Inflammatory macrophage (primary cell): ENCODE results near the gene FGFR2.
"Not testable (repeated sequence)": the region's sequence is repeated elsewhere in the genome, so short reads cannot be mapped to it uniquely, and the experiment has no call there.

Source experiments
- DNase-seq, 2 donors: peaks; one replicate each; pipeline ENCODE4 v3.0.0-alpha.2; 2020 to 2022

Gene FGFR2

DNA sequence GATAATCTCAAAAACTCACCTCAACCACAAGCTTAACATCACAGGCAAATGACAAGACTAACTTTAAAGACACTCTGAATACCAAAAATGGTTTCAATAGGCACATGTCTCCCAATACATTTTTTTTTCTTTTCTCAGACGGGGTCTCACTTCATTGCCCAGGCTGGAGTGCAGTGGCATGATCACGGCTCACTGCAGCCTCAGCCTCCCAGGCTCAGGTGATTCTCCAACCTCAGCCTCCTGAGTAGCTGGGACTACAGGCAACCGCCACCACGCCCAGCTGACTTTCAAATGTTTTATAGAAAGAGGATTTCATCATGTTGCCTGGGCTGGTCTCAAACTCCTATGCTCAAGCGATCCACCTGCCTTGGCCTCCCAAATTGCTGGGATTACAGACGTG, 77.7 kb downstream of the FGFR2 start:
- not testable (repeated sequence) for DNase-seq

DNA sequence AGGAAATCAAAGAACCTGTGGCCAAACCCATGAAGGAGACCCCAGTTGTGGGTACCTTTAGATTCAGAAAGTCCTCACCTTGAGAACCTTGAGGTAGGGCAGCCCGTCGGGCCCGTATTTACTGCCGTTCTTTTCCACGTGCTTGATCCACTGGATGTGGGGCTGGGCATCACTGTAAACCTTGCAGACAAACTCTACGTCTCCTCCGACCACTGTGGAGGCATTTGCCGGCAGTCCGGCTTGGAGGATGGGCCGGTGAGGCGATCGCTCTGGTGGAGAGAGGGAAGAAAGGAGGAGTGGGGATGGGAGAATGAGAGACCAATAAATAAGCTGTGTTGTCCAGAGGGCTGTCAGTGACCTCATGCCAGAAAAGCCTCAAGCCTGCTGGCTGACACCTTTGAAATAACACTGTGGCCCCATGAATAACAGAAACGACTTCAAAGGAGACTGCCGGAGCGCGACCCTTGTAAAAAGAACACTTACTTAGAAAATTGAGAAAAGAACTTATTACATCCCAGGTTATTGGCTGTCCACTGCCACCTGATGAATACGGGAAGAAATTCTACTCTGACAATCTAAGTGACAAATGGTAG, 78.2 kb downstream of the FGFR2 start:
- no peak for DNase-seq

DNA sequence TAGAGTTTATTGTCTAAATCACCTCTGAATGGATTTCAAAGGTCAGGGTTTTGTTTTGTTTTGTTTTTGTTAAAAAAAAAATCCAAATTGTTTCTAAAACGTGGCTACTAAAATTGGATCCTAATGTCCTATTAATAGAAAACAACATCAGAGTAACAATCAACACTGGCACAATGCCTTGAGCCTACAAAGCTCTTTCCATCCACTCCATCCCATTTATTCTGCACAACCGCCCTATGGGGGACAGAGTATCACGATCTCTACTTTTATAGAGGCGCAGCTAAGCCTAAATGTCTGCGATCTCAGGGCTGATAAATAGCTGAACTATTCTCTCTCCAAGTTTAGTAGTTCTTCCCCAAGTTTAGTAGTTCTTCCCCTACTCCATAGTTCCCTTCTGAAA, 78.8 kb downstream of the FGFR2 start:
- no peak for DNase-seq

DNA sequence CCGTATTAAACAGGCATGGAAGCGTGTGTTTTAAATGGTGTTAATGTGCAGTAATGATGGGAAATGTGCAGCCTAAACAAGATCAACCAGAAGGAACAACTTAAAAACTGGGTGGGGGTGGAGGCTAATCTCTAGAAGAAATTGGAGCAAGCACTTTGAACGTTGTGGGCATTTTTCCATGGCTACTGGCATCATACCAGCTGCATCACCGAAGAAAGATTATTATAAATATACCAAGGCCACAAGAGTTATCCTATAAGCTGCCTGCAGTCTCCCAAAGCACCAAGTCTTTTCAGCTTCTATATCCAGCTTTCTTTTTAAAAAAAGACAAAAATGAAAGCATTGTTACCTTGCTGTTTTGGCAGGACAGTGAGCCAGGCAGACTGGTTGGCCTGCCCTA, 79.9 kb downstream of the FGFR2 start:
- DNase-seq: no peak

DNA sequence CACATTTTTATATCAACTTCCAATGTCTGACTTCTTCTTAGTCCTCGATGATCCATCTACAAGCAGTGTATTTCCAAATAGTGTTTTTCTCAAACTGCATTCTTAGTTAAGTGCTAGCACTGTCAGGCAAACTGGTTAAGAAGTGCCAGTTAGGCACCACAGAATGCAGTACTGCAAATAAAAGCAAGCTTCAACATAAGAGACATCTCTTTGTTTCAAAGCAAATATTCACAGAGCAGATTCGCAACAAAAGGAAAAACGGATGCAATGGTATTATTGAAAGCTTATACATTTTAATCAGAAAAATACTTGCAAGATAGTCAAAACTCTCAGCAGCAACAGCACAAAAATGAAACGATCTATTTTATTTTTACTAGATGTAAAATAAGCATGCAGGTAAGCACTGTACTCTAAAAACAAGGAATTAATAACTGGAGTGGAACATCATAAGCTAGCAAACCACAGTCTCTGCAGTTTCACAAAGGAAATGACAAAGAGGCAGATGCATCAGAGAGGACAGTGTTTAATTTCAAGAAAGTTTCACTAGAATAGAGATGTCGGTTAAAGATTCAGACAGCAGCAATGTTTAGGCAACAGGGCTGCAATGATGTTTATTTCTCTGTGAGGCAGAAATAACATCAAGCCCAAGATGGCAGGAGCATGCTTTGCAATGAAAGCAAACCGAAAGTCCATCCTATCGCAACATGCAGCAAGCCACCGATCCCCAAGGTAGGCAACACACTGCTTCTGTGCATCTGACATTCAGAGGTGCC, 82.0 kb downstream of the FGFR2 start:
- no peak for DNase-seq

DNA sequence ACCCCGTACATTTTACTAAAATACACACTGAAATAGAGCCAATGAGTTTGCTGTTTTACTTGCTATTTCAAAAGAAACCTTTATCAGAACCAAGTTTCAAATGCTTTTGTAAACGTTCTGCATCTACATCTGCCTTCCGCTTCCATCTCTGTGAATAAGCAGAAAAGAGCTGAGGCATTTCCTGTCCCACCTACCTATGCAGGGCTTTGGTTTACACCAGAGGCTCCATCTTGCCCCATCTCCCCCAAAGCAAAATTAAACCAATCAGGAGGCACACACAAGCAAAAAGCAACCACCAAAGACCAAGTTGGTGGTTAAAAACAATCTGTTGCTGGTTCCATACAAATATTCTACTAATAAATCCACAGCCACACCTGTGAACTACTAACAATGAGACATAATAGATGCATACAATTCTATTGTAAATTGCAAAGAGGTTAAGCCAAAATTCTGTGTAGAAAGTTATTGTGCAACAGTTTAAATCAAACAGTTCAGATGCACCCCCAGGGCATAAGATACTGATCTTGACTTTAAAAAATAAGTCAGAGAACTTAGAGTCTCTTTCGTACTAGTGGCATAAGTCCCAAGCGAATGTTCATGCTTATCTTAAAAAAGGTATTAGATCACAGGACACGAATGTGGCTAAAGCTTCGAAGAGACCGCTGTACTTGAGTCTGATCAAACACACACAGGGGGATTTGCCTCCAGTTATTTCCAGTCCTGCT, 83.9 kb downstream of the FGFR2 start:
- DNase-seq: no peak

DNA sequence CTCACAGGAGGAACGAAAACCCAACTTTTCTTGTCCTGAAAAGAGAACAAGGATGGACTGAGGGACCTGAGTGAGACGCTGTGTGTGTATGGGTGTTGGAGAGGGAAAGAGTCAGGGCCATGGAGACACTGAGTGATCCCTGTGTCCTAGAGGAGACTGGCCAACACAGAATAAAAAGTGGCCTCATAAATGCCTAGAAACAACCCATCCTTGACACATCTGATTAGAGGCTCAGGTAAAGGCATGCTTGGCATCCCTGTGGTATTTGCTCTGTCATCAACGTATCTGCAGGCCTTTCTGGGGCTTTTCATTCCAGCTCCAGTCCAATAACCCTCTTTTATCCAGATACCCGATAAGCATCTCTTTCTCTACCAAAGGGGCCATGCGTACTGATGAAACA, 86.3 kb downstream of the FGFR2 start:
- DNase-seq: no peak

DNA sequence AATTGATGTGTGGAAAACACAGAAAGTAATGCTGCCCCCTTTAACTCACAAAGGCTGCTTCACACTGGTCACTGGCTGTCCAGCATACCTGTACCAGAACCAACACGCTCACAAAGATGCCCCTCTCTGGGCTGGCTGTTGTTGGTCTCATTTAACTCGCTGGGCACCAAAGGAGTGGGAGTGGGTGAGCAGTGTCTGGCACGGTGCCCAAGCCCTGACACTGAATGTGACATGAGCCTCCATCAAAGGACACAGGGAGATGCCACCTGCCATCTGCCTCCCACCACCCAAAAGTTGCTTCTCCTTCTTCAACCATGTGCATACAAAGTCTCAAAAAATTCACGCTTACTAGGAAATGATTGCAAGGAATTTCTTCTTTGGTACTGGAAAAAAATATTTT, 86.8 kb downstream of the FGFR2 start:
- no peak for DNase-seq

DNA sequence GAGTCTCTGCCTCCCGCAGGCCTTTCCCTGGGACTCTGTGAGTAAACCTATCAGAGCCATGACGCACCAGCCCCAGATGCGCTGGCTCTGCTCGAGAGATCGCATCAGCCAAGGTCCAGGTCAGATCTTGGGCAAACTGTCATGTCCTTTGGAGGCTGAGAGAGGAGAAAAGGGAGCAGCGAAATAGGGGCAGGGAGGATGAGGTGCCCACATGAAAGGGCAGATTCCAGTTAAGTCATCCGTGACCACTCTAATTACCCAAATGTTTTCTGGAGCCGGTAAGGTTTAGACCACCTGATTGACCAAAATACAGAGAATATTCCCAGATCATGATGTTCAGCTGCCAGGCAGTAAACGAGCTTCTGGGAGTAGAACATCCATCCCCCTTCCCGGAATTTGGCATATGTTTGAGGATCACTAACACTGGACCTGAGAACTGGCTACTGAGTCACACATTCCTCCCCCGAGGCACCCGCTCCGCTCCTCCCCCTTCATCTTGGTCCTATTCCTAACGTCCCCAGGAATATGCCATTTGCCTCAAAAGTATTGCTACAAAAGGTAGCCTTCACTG, 88.0 kb downstream of the FGFR2 start:
- no peak for DNase-seq

DNA sequence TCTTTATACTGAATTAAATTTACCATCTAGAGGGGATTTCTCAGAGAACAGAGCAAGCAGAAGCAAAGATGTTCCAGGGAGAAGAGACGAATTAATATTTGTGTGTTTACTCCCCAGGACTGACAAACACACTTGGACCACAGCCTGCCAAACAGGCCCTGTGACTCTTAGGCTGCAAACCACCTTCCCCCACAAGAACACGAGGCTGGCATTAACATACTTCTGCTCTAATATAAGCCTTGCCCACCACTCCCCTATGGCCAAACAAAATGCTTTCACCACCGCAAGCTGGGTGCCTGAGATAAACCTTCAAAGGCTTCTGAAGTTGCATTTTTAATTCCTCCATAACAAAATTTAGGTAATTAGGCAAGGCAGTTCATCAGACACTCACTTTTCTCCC, 88.4 kb downstream of the FGFR2 start:
- no peak for DNase-seq

DNA sequence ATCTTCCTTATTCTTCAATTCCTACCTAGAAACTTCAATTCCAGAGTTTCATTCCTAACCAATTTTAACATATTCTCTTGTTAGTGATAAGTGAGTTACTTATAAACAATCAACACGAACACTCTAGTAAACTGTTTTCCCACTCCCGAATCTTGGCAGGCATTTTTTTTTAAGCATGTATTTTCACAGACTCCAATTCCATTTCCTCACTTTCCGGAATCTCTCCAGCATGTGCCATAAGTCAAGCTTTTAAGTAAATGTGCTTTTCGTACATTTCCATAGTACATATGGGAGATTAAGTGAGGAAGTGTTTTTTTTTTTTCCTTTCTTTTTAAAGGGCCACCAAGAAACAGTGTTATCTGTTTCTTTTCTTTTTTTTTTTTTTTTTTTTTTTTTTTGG, 89.1 kb downstream of the FGFR2 start:
- no peak for DNase-seq

DNA sequence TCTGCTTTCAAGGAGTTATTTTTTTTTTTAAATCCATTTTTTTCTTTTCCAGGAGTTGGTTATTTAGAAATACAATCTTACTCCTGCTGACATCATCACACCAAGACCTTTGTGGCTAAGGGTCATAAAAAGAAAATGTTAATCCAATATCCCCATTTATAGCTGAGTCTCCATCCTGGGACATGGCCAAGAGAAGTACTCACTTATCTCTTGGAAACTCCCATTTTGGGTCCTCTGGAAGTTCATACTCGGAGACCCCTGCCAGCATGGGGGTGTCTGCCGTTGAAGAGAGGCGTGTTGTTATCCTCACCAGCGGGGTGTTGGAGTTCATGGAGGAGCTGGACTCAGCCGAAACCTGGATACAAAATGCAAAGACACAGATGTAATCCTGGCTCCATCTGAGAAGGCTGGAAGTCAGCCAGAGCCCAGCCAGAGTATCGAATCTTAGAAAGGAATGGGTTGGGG, 94.6 kb downstream of the FGFR2 start:
- no peak for DNase-seq

DNA sequence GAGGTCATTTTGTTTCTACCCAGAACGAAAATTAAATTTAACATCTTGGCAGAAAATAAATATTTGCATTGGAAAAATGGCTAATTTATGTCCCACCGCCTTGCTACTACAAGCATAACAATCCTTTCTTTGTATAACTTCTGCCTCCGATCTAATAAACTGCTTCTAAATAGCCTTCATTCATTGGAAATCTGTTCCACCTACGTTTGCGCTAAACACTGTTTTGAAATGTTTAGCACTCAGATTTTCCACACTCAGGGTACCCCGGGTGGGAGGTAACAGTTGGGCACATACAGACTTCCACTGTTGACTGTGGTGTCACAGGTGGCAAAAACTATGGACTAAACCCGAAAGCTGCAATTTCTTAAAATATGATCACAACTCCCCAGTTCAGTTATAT, 96.4 kb downstream of the FGFR2 start:
- no peak for DNase-seq

DNA sequence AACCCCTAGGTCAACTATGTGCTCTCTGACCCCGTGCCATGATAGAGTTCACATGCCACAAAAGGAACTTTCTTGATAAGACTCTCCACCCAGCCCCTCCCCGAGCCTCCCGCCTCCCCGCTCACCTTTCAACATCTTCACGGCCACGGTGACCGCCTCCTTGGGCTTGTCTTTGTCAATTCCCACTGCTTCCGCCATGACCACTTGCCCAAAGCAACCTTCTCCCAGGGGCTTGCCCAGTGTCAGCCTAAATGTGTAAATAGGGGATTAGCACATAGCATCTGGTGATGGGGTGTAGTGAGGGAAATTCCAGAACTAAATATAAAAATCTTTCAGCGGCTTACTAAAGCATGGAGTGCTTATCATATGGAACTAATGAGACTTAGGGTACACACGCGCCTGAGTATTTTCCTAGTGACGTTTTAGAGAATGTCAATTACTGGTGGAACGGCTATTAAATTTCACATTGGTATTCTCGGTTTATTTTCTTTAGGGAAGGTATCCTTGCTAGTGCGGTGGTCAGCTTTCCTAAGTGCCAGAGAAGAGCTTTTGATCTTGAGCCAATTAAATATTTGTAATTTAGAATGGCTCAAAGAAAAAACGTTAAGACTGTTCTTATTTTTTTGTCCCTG, 97.4 kb downstream of the FGFR2 start:
- no peak for DNase-seq

DNA sequence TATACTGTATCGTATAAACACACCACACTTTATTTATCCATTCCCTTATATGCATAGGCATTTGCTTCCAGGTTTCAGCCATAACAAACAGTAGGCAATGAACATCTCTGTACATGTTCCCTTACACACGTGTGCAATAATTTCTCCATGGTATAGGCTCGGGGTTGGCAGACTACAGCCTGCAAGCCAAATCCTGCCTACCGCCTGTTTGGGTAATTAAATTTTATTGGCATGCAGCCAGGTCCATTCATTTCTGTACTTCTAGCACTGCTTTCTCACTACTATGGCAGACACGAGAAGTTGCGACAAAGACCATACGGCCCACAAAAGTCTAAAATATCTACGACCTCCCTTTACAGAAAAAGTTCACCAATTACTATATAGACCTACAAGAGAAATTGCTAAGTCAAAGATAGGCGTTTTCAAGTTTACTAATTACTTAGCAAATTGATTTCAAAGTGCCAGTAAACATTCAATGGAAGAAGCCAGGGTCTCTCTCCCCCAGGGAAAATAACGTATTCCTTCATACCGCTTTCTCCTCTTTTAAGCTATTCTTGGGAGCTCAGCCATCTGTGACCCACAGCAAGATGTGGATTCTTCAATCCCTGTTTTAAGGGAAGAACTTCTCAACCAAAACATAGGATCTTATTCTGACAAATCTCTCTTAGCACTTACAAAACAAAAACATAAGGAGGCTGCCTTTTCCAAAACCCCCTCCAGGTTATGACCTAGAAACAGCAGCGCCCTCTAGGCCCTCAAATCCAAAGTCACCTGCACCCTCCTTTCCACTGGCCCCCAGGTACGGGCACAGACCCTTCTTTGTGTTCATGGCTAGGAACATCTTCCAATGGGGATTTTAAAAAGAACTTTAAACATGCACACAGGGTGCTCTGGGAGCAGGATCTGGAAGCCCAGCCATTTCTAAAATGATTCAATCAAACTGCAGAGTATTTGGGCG, 100.5 kb downstream of the FGFR2 start:
- no peak for DNase-seq

DNA sequence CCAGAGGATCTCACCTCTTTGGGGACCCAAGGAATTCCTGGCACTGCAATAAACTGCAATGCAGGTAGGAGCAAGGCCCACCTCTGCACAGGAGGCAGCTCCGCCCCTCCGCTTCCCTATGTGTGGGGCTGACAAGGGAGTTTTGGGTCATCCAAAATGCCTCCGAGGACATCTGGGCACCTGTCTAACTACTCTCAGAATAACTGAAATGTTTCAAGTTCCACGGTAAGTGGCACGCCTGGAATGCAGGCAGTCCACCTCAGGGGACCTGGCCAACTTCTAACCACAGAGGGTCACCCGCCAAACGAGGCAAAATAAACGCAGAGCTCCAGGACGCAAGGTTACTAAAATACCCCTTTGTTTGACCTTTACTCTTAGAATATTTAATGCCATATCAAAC, 102.5 kb downstream of the FGFR2 start:
- no peak for DNase-seq

DNA sequence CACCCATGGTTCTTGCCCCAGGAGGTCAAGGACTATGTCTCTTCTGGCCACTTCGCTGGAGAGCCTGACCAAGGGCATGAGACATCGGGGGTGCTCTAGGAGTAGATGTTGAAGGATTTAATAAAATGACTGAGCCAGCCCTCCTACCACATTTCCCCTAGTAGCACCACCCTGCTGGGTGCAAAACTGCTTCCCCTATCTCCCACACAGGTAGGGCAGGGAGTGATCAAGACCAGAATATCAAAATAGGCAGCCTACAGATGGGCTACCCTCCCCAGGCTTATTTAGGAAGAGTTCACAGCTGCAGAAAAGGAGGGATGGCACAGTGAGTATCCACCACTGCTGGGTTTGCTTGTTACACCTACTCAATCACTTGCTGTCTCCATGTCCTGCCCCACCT, 103.9 kb downstream of the FGFR2 start:
- DNase-seq: no peak

DNA sequence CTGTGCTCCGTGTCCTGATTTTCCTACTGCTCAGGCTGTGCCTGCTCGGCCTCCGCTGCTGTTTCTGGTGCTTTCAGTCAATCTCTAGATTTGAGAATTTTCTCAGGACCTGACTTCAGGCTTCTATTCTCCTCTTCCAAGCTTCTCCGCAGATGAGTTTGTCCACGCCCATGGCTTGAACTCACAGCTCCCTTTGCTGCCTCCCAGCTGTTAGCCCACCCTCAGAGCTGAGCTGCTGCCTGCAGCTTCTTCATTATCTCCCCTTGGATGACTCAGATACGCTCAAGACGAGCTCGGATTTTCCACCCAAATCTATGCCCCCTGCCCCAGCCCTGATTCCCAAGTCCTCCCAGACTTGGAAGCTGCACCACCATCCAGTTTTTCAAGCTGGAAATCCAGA, 104.7 kb downstream of the FGFR2 start:
- no peak for DNase-seq

DNA sequence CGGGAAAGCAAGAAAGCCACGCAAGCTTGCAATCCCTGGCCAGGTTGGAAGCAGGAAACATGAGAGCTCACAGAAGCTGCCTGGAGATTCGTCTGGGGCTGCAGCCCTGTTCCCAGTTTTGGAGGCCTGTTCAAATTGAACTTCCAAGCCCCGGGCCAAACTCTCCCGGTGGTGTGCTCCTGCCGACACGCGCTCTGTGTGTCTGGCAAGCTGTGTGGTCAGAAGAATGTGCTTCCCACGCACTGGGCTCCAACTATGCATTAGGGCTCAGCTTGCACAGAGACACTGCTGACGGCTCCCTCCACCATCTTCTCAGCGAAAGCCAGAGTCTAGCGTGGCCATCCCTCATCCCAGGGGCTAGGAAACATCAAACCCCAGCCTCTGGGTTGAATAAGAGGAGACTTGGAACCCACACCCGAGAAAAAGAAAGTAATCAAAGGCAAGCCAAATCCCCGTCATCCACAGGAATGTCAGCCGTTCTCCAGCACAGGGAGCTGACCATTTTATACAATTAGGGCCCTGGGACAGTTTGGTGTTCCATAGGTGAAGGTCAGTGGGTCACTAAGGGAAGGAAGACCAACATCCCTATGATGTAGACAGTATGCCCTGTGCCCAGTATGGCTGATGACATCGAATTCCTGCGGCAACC, 107.2 kb downstream of the FGFR2 start:
- DNase-seq: no peak

DNA sequence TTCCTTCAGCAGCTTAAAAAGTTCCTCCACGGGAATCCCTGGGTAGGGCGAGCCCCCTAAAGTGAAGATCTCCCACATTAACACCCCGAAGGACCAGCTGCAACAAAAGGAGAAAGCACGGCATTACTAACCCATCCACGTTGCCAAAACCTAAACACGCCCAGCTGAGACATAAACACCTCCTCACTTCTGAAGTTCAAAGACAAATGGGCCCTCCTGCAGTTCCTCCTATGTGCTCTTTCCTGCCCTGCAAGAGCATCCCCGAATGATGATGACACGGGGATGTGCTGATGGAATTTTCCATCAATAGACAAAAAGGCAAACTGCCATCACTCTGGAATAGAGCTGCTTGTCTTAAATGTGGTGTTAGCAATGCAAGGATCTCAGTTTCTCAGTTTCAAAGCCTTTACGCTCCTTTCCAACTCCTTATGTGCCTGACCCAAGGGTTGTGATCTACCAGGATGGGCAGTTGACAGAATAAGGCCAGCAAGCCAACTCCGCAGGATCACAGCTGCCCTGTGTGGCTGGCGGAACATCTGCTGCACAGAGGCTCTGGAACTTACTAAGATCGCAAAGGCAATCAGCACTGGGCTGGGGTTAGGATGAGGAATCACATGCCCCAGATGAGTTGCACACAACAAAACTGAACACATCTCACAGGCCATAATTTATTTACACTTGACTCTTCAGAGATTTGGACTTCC, 112.7 kb downstream of the FGFR2 start:
- DNase-seq: no peak

DNA sequence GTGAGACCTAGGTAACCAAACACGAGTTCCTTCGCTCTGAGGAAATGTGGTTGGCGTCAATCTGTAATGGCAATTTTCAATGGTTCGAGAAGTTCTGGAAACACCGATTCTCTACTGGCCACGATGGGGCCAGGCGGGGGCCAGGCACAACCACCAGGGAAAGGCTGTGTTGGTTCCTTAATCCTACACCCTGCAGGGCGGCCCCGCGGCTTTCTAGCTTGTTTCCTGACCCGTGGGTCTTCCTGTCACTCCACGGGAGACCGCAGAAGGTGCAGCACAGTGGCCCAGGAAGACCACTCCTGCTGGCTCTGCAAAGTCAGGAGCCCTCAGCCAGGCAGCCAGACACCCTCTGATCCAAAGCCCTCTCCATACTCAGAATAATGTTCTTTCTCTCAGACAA, 113.4 kb downstream of the FGFR2 start:
- no peak for DNase-seq
